K562 (cell line): Measurements from ENCODE around the gene CNIH3. TPM values are rescaled to one million over a fixed set of nuclear protein-coding genes. Genes with fewer than 3 reads are reported as not detected.

Source experiments
- ATAC-seq: fragments of 200-7000 bp; cut with Tn5 transposase; 3 replicates; pipeline ENCODE4 v1.9.1; 2020; ENCODE audit warnings: moderate library complexity
- BruUV-seq: library from RNA; stranded (reverse); fragments of 400-500 nt; replicated peaks from 2 replicates; lab custom pipeline; 2021; lab: Mats Ljungman, UMichigan
- CTCF ChIA-PET: fragments of 300-600 bp; formaldehyde crosslinking; extraction: SDS; loops from one replicate; lab custom pipeline; 2021; ENCODE audit warnings: low intra/inter-chr PET ratio; lab: Yijun Ruan, JAX
- POLR2A ChIA-PET: fragments of 300-600, 350-650 bp; sonication (Branson Sonifier 250); formaldehyde crosslinking; extraction: SDS; loops from one replicate; lab custom pipeline; 2021; ENCODE audit warnings: antibody characterized with exemption, inconsistent platforms; lab: Yijun Ruan, JAX
- DNase-seq, 4 experiments: peaks; one replicate each; pipeline versions ENCODE4 v3.0.0 to v3.0.0-alpha.2; 2011 to 2018; ENCODE audit warnings: low spot score in 3 of 4, mixed read lengths in 3 of 4; ENCODE audit errors: extremely low read depth in 1 of 4
- FAIRE-seq: peaks from 2 replicates; lab custom pipeline; 2011; peaks lifted over from hg19 to GRCh38; lab: Jason Lieb, UNC
- H2AFZ ChIP-seq: 2 replicates; pipeline ENCODE4 v1.6.0; 2011; ENCODE audit warnings: low read depth, low read length, control low read depth, inconsistent platforms
- H3K27ac ChIP-seq: fragments of 200-600 bp; 3 replicates; pipeline ENCODE4 v1.8.0; 2011; ENCODE audit warnings: low read depth, mild to moderate bottlenecking, control low read depth, inconsistent platforms, low read length, moderate library complexity, mixed read lengths; ENCODE audit errors: extremely low read depth
- H3K27me3 ChIP-seq, 2 experiments: fragments of 300-600 bp in 1 of 2; 2 replicates in 1 of 2; 3 replicates in 1 of 2; pipeline versions ENCODE4 v1.6.0 to v1.8.0; 2011; ENCODE audit warnings: inconsistent platforms in 2 of 2, low read length in 2 of 2, mild to moderate bottlenecking in 1 of 2, mixed read lengths in 1 of 2, moderate library complexity in 1 of 2; ENCODE audit not compliant: control insufficient read depth in 2 of 2, insufficient read depth in 2 of 2
- H3K36me3 ChIP-seq: fragments of 300-600 bp; 3 replicates; pipeline ENCODE4 v1.8.0; 2011; ENCODE audit warnings: mild to moderate bottlenecking, low read length, inconsistent platforms; ENCODE audit not compliant: control insufficient read depth, insufficient read depth
- H3K4me1 ChIP-seq, 2 experiments: fragments of 200-600 bp in 1 of 2; replicated peaks in 1 of 2; 2 replicates in 1 of 2; 3 replicates in 1 of 2; pipeline versions ENCODE4 v1.5.1 to v1.8.0; 2011; ENCODE audit warnings: inconsistent platforms in 2 of 2, low read length in 2 of 2, mild to moderate bottlenecking in 1 of 2, mixed read lengths in 1 of 2, moderate library complexity in 1 of 2; ENCODE audit not compliant: control insufficient read depth in 2 of 2, insufficient read depth in 2 of 2
- H3K4me2 ChIP-seq: 2 replicates; pipeline ENCODE4 v1.6.1; 2011; ENCODE audit warnings: low read length, control low read depth, inconsistent platforms, mixed read lengths; ENCODE audit not compliant: insufficient read depth
- H3K4me3 ChIP-seq: fragments of 200-600 bp; sonication (generic), shearing (Covaris generic); 2 replicates; pipeline ENCODE4 v1.5.1; 2016; ENCODE audit warnings: control low read depth, inconsistent platforms
- H3K79me2 ChIP-seq: fragments of 200-600 bp; 3 replicates; pipeline ENCODE4 v1.8.0; 2011; ENCODE audit warnings: low read length, inconsistent platforms; ENCODE audit not compliant: control insufficient read depth, insufficient read depth
- H3K9ac ChIP-seq, 2 experiments: 2 replicates each; pipeline versions ENCODE4 v1.6.0 to v1.6.1; 2011; ENCODE audit warnings: low read depth in 2 of 2, low read length in 2 of 2, control low read depth in 1 of 2, inconsistent platforms in 1 of 2, mild to moderate bottlenecking in 1 of 2, mixed read lengths in 1 of 2; ENCODE audit not compliant: insufficient read depth in 1 of 2
- H3K9me1 ChIP-seq: one replicate; pipeline ENCODE4 v1.6.0; 2011; ENCODE audit warnings: inconsistent platforms, mild to moderate bottlenecking, low read length, moderate library complexity; ENCODE audit not compliant: control insufficient read depth, insufficient read depth
- H3K9me3 ChIP-seq: replicated peaks from 2 replicates; pipeline ENCODE4 v1.5.1; 2011; ENCODE audit warnings: low read depth, low read length, inconsistent platforms; ENCODE audit not compliant: control insufficient read depth, insufficient read depth
- H4K20me1 ChIP-seq: replicated peaks from 2 replicates; pipeline ENCODE4 v1.6.1; 2011; ENCODE audit warnings: low read length, inconsistent platforms, mixed read lengths; ENCODE audit not compliant: control insufficient read depth, insufficient read depth
- HDAC1 ChIP-seq, 2 experiments: fragments of 450-650 bp; IDR thresholded peaks; 2 replicates each; pipeline ENCODE4 v1.6.1; 2016 to 2017; ENCODE audit warnings: inconsistent platforms in 1 of 2, mild to moderate bottlenecking in 1 of 2, moderate library complexity in 1 of 2
- NUFIP1 ChIP-seq: fragments of 450-650 bp; IDR thresholded peaks from 2 replicates; pipeline ENCODE4 v1.6.1; 2018; ENCODE audit not compliant: partially characterized antibody
- RAD21 ChIP-seq, 2 experiments: fragments of 250-450 bp in 1 of 2; fragments of 450-650 bp in 1 of 2; sonication (Bioruptor Pico) in 1 of 2; formaldehyde crosslinking in 1 of 2; IDR thresholded peaks in 1 of 2; conservative IDR thresholded peaks in 1 of 2; 2 replicates each; pipeline versions ENCODE4 v1.4.0 to v1.8.0; 2020 to 2022; ENCODE audit warnings: mild to moderate bottlenecking in 2 of 2, moderate library complexity in 1 of 2
- STAG1 ChIP-seq: sonication (generic); formaldehyde crosslinking; IDR thresholded peaks from 2 replicates; pipeline ENCODE4 v1.5.0; 2020; ENCODE audit warnings: missing genetic modification reagents, borderline replicate concordance
- ZNF347 ChIP-seq: fragments of 450-650 bp; formaldehyde crosslinking; IDR thresholded peaks from 2 replicates; pipeline ENCODE4 v1.4.0; 2020; ENCODE audit warnings: low read depth, mild to moderate bottlenecking, moderate library complexity
- ZNF408 ChIP-seq: fragments of 250-450 bp; sonication (Bioruptor Pico); IDR thresholded peaks from 2 replicates; pipeline ENCODE4 v1.4.0; 2020; ENCODE audit warnings: low read depth, mild to moderate bottlenecking, moderate library complexity
- WGBS: fragments of 100-300 bp; shearing (Covaris generic); methylation state at CpG from one replicate; pipeline ENCODE4 v1.1.6; 2016; ENCODE audit warnings: low coverage, mixed read lengths; ENCODE audit not compliant: insufficient coverage; ENCODE audit errors: missing lambda C conversion rate; 5-methylcytosine and 5-hydroxymethylcytosine counted together
- in situ Hi-C: fragments of 300-500 bp; cut with MboI; formaldehyde crosslinking; loops from 4 replicates; pipeline ENCODE4 v1.15.0; 2018; ENCODE audit warnings: inconsistent platforms, mixed read lengths
- intact Hi-C: fragments of 100-400 bp; cut with micrococcal nuclease; formaldehyde crosslinking; loops from 2 replicates; pipeline ENCODE4 v1.14.2; 2022
- polyA plus RNA-seq, 8 experiments: library from polyadenylated mRNA; depleted of rRNA in 4 of 8; stranded (reverse) in 5 of 8; unstranded in 3 of 8; fragments of >200 nt; fragmentation: Nextera tagmentation in 2 of 8; fragmentation: Illumina TruSeq in 1 of 8; extraction: Ambion mirVana in 2 of 8; extraction: Trizol in 1 of 8; gene quantifications; 2 replicates each; pipeline versions ENCODE4 v1.2.1 to v1.2.3, GENCODE V29; 2011 to 2014; ENCODE audit warnings: inconsistent platforms in 1 of 8, missing spikeins in 1 of 8
- total RNA-seq, 7 experiments: library from RNA; depleted of rRNA in 6 of 7; stranded (reverse); fragments of >200 nt in 6 of 7; fragmentation: Illumina TruSeq in 2 of 7; extraction: Trizol in 2 of 7; gene quantifications; 2 replicates each; pipeline versions ENCODE4 v1.2.1 to v1.2.3, GENCODE V29; 2011 to 2021; ENCODE audit warnings: low replicate concordance in 1 of 7
- TF ChIP-seq, protein P1 (sequence below): fragments of 150-350 bp; conservative IDR thresholded peaks from 2 replicates; pipeline ENCODE4 v1.6.1; 2014; ENCODE audit warnings: low read length
- TF ChIP-seq, protein P2 (sequence below): IDR thresholded peaks from 2 replicates; pipeline ENCODE4 v1.6.1; 2011; ENCODE audit warnings: borderline replicate concordance, low read depth, mild to moderate bottlenecking, moderate library complexity, low read length; ENCODE audit not compliant: insufficient read depth, poor library complexity, severe bottlenecking
- TF ChIP-seq, protein P3 (sequence below): fragments of 250-450 bp; sonication (Bioruptor Pico); IDR thresholded peaks from 2 replicates; pipeline ENCODE4 v1.8.0; 2022; ENCODE audit warnings: inconsistent platforms
- TF ChIP-seq, protein P4 (sequence below), 3 experiments: IDR thresholded peaks in 2 of 3; conservative IDR thresholded peaks in 1 of 3; 2 replicates each; pipeline ENCODE4 v1.5.1; 2011 to 2012; ENCODE audit warnings: low read length in 3 of 3, mild to moderate bottlenecking in 3 of 3, control low read depth in 2 of 3, improper control_type of control experiment in 1 of 3, inconsistent platforms in 1 of 3, low read depth in 1 of 3, mixed read lengths in 1 of 3, moderate library complexity in 1 of 3; ENCODE audit not compliant: insufficient read depth in 2 of 3

CNIH3 gene
- total and polyA plus RNA-seq, 9 of the 15 experiments (the other 6 are each of a cell fraction or from before 2014, with no cell fraction given) = 0.14 to 1.8 (median 0.79) TPM

DNA sequence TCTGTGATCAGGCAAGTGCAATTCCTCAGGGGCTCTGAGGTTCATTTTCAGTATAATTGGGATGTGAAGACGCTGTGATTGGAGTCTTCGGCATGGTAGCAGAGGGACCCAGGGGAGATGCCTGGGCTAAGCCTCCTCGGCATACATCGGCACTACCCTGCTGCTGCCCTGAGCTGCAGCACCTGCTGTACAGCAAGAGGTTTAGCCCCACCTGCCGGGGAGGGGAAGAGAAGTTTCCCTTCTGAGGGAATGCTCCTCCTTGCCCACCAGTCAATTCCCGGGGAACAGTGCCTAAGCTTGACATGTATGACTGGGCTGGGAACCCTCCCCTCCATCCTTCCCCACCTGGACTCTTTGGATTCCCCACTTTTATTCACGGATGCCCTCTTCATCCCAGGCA, 24.9 kb downstream of the CNIH3 start:
- peak in 3 of 4 experiments; percentile 26 to 34 (median 29) for DNase-seq
- Histone ChIP-seq H2AFZ (no peak overlapping the region), H3K79me2 (no peaks in the 10 kb centered on the region), H3K4me2 (no peak overlapping the region), H3K27ac (no peak overlapping the region), H3K36me3 (no peaks in the 10 kb centered on the region), H3K4me3 (no peak overlapping the region), H3K9me1 (no peaks in the 10 kb centered on the region), H3K9me3 (no peaks in the 10 kb centered on the region), H4K20me1 (no peaks in the 10 kb centered on the region), H3K4me1 (no peaks in the 10 kb centered on the region), H3K27me3 (peaks cover 34 to 64% of the 10 kb centered on the region in 2 experiments), H3K9ac (no peak overlapping the region)
- no TSS peak for BruUV-seq
- in situ Hi-C loops (loop anchor here (5.0 kb wide), 1 partner anchor 129 kb away; no protein-coding TSS in a partner anchor), intact Hi-C loops (loop anchor here (1.0 to 10.0 kb wide), 3 partner anchors 128 to 526 kb away; partner anchors contain the start of gene FBXO28)
- ATAC-seq = peak; percentile 68
- ChIA-PET POLR2A (interaction anchor here (0.7 to 1.1 kb wide), 2 partner anchors 17 to 131 kb away, joined by 3 to 4 read pairs; no protein-coding TSS in a partner anchor), CTCF (interaction anchor here (0.6 to 1.9 kb wide), 2 partner anchors 123 to 127 kb away, joined by 3 to 16 read pairs; no protein-coding TSS in a partner anchor)
- no peak for FAIRE-seq
- WGBS = 1% methylated on average over 7 of the region's 7 CpGs
- TF ChIP-seq, protein P1, sequence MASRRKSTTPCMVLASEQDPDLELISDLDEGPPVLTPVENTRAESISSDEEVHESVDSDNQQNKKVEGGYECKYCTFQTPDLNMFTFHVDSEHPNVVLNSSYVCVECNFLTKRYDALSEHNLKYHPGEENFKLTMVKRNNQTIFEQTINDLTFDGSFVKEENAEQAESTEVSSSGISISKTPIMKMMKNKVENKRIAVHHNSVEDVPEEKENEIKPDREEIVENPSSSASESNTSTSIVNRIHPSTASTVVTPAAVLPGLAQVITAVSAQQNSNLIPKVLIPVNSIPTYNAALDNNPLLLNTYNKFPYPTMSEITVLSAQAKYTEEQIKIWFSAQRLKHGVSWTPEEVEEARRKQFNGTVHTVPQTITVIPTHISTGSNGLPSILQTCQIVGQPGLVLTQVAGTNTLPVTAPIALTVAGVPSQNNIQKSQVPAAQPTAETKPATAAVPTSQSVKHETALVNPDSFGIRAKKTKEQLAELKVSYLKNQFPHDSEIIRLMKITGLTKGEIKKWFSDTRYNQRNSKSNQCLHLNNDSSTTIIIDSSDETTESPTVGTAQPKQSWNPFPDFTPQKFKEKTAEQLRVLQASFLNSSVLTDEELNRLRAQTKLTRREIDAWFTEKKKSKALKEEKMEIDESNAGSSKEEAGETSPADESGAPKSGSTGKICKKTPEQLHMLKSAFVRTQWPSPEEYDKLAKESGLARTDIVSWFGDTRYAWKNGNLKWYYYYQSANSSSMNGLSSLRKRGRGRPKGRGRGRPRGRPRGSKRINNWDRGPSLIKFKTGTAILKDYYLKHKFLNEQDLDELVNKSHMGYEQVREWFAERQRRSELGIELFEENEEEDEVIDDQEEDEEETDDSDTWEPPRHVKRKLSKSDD = no peak
- TF ChIP-seq HDAC1 (IDR thresholded peaks at IDR 0.05) (no peak), STAG1 (peak; percentile 39; the same call in 1 of the 2 replicates), ZNF347 (CRISPR knock-in tag) (no peak), ZNF408 (CRISPR knock-in tag) (no peak), NUFIP1 (no peak), RAD21 (CRISPR knock-in tag; conservative IDR thresholded peaks at IDR 0.05 in 1 of 2, IDR thresholded peaks at IDR 0.05 in 1 of 2) (peak; percentile 80 to 84)
- TF ChIP-seq, protein P2, sequence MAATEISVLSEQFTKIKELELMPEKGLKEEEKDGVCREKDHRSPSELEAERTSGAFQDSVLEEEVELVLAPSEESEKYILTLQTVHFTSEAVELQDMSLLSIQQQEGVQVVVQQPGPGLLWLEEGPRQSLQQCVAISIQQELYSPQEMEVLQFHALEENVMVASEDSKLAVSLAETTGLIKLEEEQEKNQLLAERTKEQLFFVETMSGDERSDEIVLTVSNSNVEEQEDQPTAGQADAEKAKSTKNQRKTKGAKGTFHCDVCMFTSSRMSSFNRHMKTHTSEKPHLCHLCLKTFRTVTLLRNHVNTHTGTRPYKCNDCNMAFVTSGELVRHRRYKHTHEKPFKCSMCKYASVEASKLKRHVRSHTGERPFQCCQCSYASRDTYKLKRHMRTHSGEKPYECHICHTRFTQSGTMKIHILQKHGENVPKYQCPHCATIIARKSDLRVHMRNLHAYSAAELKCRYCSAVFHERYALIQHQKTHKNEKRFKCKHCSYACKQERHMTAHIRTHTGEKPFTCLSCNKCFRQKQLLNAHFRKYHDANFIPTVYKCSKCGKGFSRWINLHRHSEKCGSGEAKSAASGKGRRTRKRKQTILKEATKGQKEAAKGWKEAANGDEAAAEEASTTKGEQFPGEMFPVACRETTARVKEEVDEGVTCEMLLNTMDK = no peak
- TF ChIP-seq, protein P3, sequence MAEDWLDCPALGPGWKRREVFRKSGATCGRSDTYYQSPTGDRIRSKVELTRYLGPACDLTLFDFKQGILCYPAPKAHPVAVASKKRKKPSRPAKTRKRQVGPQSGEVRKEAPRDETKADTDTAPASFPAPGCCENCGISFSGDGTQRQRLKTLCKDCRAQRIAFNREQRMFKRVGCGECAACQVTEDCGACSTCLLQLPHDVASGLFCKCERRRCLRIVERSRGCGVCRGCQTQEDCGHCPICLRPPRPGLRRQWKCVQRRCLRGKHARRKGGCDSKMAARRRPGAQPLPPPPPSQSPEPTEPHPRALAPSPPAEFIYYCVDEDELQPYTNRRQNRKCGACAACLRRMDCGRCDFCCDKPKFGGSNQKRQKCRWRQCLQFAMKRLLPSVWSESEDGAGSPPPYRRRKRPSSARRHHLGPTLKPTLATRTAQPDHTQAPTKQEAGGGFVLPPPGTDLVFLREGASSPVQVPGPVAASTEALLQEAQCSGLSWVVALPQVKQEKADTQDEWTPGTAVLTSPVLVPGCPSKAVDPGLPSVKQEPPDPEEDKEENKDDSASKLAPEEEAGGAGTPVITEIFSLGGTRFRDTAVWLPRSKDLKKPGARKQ = no peak
- TF ChIP-seq, protein P4, sequence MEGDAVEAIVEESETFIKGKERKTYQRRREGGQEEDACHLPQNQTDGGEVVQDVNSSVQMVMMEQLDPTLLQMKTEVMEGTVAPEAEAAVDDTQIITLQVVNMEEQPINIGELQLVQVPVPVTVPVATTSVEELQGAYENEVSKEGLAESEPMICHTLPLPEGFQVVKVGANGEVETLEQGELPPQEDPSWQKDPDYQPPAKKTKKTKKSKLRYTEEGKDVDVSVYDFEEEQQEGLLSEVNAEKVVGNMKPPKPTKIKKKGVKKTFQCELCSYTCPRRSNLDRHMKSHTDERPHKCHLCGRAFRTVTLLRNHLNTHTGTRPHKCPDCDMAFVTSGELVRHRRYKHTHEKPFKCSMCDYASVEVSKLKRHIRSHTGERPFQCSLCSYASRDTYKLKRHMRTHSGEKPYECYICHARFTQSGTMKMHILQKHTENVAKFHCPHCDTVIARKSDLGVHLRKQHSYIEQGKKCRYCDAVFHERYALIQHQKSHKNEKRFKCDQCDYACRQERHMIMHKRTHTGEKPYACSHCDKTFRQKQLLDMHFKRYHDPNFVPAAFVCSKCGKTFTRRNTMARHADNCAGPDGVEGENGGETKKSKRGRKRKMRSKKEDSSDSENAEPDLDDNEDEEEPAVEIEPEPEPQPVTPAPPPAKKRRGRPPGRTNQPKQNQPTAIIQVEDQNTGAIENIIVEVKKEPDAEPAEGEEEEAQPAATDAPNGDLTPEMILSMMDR (IDR thresholded peaks at IDR 0.05 in 2 of 3, conservative IDR thresholded peaks at IDR 0.05 in 1 of 3; ENCODE audit: insufficient read depth in 2 of 3, low read depth in 1 of 3, low read length in 3 of 3) = peak; percentile 55 to 60 (median 56); a peak in 5 of 6 replicates
